AG09309 (cell line): ENCODE measurements around the gene HELZ.
"Not testable (repeated sequence)": the region's sequence is repeated elsewhere in the genome, so short reads cannot be mapped to it uniquely, and the experiment has no call there.

ENCODE experiments used
- DNase-seq: peaks from one replicate; pipeline ENCODE4 v3.0.0-alpha.2; 2010; ENCODE audit warnings: low read depth
- H3K4me3 ChIP-seq: 2 replicates; pipeline ENCODE4 v1.5.1; 2011; ENCODE audit warnings: mild to moderate bottlenecking, low read depth, low read length, moderate library complexity; ENCODE audit not compliant: control insufficient read depth
- TF ChIP-seq, protein P1 (sequence below): IDR thresholded peaks from 2 replicates; pipeline ENCODE4 v1.5.1; 2011; ENCODE audit warnings: mild to moderate bottlenecking, low read depth, low read length, inconsistent platforms; ENCODE audit not compliant: insufficient read depth, control insufficient read depth; ENCODE audit errors: missing control alignments

Gene HELZ

GRCh38 chr17:67129283-67129682 is 115.7 kb downstream of the HELZ start:
- TF ChIP-seq, protein P1, sequence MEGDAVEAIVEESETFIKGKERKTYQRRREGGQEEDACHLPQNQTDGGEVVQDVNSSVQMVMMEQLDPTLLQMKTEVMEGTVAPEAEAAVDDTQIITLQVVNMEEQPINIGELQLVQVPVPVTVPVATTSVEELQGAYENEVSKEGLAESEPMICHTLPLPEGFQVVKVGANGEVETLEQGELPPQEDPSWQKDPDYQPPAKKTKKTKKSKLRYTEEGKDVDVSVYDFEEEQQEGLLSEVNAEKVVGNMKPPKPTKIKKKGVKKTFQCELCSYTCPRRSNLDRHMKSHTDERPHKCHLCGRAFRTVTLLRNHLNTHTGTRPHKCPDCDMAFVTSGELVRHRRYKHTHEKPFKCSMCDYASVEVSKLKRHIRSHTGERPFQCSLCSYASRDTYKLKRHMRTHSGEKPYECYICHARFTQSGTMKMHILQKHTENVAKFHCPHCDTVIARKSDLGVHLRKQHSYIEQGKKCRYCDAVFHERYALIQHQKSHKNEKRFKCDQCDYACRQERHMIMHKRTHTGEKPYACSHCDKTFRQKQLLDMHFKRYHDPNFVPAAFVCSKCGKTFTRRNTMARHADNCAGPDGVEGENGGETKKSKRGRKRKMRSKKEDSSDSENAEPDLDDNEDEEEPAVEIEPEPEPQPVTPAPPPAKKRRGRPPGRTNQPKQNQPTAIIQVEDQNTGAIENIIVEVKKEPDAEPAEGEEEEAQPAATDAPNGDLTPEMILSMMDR = no peak
- no peak for DNase-seq
- no peak overlapping the region for H3K4me3 ChIP-seq

GRCh38 chr17:67128700-67129099 is 116.3 kb downstream of the HELZ start:
- TF ChIP-seq, protein P1 = no peak
- no peak overlapping the region for H3K4me3 ChIP-seq
- no peak for DNase-seq

DNA sequence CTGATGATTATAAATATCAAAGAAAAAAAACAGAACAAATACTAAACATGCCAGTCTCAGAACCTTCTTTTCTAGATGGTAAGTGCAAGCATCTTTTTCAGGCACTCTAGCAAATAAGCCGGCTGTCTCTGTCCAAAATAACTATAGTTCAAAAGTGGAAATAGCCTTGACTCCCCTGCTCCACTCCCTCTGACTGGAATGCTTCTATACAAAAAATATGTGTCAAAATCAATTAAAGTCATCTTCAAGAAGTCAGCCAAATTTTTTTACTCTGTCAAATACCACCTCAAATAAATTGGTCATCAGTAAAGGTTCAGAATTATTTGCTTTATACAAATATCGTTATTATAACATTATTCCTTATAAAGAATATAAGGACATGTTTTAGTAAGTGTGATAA is 117.1 kb downstream of the HELZ start:
- no peak overlapping the region for H3K4me3 ChIP-seq
- DNase-seq = no peak
- TF ChIP-seq, protein P1 = no peak

- no peak for DNase-seq
- no peak overlapping the region for H3K4me3 ChIP-seq
- TF ChIP-seq, protein P1 = no peak
Measured at GRCh38 chr17:67126983-67127382, 118.0 kb downstream of the HELZ start.

- DNase-seq, H3K4me3 ChIP-seq: not testable (repeated sequence)
Measured at GRCh38 chr17:67126543-67126942, 118.5 kb downstream of the HELZ start.

- DNase-seq = no peak
- TF ChIP-seq, protein P1 = no peak
Measured at GRCh38 chr17:67125924-67126323, 119.1 kb downstream of the HELZ start.

GRCh38 chr17:67125417-67125816 is 119.6 kb downstream of the HELZ start:
- no peak overlapping the region for H3K4me3 ChIP-seq
- DNase-seq = no peak
- TF ChIP-seq, protein P1 = no peak

More at GRCh38 chr17:67125924-67126323, 119.1 kb downstream of the HELZ start:
- no peak overlapping the region for H3K4me3 ChIP-seq
